Eye (tissue), 1 donor: ENCODE data around the gene SMC5.
A peak's percentile ranks its signal among the peaks of the same experiment; 100 is the strongest.
"Not testable (repeated sequence)": the region's sequence is repeated elsewhere in the genome, so short reads cannot be mapped to it uniquely, and the experiment has no call there.

Source experiments
- DNase-seq: peaks from one replicate; pipeline ENCODE4 v3.0.0-alpha.2; 2015

SMC5 gene

DNA sequence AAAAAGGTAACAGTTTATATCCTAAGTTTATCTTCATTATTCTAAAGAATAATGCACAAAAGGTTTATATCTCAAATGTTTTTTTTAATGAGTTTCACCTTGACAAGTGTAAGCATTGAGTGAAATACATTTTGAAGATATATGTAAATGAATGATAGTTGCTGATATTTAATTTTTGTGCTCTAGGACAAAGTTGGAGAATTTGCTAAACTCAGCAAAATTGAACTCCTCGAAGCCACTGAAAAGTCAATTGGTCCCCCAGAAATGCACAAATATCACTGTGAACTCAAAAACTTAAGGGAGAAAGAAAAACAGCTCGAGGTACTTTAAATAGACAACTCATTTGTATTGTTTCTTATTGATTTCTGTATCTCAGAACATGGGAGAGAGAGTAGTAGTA is 19.5 kb downstream of the SMC5 start:
- no peak for DNase-seq

DNA sequence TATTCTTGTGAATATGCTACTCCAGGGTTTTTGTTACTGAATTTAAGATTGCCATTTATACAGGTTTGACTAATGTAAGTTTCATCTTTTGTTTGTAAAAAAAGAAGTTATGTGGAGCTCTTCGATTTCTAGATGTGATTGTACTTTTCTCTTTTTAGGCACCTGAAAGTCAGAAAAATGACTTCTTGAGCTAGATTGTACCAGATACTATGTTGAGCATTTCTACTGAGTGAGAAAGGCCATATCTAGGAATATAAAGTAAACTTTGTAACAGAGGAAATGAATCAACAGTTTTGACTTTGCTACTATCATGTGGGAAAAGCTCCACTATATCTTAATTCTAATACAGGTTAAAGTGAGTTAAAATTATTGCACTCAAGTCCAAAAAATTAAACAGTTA is 25.1 kb downstream of the SMC5 start:
- DNase-seq, result no peak

DNA sequence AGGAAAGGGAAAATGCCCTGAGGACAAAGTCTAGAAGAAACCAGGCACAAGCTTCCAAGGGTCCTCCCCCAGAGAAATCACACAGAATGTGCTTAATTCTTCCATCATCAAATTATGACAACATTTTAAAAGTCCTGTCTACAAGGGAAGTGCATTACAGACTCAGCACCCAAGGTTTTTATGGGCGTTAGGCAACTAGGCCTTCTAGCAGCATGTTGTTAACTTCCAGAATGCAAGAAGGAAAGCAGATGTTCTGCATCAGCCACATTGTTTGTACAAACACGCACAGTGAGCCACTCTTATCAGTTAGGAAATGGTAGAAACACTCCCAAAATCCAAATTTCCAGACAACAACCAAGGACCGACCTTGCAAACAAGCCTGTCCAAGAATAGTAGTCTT is 26.5 kb downstream of the SMC5 start:
- DNase-seq, result no peak

DNA sequence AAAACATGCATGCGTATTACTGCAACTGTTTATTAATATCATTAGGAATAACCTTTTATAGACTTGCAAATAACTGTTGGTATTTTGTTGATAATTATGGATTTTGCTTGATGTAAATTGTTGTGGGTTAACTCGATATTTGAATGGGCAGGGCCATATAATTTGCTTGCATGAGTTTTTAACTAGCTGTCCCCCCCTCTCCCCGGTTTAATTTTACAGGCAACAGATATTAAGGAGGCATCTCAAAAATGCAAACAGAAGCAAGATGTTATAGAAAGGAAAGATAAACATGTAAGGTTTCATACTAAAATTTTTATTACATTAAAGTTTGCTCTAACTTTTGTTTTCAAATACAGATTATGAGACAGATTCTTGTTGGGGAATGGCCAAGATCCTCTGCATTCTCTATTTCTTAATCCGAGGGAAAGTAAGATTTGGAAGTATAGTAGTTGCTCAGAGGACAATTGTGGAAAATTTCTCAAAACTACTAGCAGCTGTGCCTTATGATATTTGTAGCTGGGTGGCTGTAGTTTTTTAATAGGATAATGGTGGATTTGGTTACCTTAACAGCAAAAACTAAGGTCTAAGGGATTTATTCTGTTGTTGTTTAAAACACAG is 27.3 kb downstream of the SMC5 start:
- DNase-seq, result no peak

DNA sequence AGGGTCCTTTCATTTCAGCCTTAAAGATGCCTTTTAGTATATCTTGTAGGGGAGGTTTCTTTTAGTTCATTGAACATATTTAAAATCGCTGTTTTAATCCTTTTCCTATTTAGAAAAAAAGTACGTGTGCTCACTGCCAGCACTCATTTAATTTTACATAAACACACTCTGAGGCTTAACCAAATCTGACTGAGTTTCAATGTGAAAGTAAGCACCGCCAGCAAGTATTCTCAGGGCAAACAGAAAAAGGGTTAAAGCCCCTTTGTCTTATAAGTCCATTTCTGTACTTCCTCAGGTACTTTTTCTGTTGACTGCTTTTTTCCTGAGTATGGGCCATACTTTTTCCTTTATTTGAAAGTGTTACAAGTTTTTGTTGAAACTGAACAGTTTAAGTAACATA is 31.8 kb downstream of the SMC5 start:
- DNase-seq, result no peak

DNA sequence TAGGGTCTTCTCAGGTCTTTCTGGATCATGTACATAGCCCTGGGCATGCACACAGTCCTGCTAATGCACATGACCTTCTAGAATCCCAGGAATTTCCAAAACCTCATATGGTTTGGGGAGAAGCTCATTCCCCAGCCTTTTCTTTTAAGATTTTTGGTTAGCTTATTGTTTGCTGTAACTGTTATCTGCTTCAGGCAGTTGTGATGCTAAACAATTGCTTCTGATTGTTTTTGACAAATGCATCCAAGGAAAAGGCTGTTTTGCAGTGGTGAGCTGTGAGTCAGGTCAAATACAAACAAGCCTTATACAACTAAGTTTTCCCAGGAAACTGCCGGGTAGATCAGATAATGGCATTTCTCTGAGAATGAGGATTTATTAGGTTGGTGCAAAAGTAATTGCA is 32.7 kb downstream of the SMC5 start:
- DNase-seq, result no peak

DNA sequence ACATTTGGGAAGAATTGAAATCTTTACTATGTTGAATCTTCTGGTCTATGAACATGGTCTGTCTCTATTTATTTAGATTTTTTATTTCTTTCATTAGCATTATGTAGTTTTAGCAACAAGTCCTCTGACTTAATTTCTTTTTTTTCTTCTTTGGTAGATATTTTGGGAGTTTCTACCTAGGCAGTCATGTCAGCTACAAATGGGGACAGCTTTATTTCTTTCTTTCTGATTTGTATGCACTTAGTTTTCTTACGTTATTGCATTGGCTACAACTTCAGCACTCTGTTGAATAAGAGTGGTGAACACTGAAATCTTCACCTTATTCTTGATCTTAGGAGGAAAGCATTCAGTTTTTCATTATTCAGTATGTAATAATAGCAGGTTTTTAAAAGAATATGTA is 33.5 kb downstream of the SMC5 start:
- DNase-seq, result no peak

DNA sequence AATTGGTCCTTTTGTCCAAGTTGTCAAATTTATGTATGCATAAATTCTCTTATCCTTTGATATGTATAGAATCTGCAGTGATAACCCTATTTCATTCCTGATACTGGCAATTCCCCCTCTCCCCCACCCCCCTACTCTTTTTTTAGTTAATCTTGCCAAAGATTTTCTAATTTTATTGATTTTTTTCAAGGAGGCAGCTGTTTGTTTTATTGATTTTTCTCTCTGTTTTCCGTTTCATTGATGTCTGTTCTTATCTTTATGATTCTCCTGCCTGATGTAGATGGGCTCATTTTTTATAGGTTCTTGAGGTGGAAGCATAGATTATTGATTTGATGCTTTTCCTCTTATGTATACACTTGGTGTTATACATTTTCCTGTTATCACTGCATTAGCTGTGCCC is 34.4 kb downstream of the SMC5 start:
- DNase-seq, result no peak

DNA sequence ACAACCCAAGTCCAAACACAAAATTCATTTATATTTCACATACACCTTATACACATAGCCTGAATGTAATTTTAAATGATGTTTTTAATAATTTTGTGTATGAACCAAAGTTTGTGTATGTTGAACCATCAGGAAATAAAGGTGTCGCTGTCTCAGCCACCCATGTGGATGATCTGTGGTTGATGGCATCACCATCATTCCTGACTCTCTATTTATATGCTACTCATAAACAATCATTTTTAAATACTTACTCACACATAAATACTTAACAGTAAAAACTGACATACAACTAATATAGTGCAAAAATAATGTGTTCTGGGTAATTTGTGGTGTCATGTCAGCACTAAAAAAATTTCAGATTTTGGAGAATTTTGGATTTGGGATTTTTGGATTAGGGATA is 38.4 kb downstream of the SMC5 start:
- DNase-seq, result no peak

DNA sequence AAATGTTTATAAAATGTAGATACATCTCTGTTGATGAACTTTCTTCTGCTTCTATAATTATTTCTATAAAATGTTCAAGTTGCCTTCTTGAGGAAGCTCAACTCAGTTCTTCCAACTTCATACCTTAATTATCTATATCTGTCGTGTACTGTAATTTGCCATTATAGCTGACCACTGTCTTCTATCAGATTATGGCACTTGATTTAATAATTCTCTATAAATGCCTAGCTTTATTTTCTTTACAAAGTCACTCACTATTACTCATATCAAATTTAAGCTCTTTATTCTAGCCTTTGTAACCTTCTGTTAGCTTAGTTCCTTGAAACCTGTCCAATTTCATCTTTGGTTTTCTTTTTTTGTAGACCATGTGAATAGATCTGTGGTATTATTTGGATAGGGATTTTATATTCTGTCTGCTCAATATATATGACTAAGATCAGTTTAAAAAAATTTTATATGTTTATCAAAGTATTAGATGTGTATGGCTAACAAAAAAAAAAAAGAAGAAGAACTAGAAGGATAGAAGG is 39.5 kb downstream of the SMC5 start:
- DNase-seq, result no peak

DNA sequence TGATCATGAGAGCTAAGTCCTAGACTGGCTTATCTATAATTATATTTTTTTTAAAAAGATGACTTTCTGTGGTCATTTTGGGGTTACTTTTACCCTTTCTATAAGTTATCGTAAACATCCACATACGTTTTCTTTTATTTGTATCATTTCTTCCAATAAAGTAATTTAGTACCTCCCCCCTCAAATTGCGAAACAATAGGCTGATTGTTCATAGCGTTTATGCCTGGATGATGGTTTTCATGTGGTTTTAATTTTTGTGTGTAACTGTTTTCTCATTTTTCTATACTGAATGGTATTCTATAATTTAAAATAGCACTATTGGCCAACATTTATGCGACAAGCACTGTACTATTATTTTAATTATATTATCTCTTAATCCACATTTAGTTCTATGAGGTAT is 44.5 kb downstream of the SMC5 start:
- DNase-seq, result peak; percentile 13

DNA sequence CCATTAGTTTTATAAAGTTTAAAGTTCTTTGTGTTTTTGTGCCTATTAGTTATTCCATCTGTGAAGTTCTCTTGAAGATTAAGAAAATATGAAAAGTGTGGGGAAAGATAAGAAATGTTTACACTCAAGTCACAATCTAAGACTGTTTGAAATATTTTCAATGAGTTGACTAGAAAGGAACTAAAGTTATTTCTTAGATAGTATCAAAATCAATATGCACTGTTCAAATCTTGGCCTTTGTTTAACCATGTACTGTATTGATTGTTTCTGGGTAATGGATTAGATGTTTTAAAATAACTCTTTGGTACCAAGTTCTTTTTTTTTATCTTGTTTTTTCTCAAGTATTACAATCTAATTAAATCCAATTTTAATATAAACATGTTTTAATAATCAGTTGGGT is 46.0 kb downstream of the SMC5 start:
- no peak for DNase-seq

DNA sequence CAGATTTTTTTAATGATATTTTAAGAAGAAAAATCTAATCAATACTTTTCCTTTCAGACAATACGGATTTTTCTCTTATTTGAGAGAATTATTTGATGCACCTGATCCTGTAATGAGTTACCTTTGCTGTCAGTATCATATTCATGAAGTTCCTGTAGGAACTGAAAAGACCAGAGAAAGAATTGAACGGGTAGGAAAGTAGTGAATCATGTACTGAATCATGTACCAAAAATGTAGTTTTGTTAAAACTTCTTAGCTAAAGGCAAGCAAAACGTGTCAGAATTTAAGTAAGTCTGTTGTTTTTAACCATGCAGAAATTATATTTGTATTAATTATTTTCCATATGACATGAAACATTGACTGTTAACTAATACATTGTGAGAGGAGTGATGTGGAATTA is 56.6 kb downstream of the SMC5 start:
- no peak for DNase-seq

DNA sequence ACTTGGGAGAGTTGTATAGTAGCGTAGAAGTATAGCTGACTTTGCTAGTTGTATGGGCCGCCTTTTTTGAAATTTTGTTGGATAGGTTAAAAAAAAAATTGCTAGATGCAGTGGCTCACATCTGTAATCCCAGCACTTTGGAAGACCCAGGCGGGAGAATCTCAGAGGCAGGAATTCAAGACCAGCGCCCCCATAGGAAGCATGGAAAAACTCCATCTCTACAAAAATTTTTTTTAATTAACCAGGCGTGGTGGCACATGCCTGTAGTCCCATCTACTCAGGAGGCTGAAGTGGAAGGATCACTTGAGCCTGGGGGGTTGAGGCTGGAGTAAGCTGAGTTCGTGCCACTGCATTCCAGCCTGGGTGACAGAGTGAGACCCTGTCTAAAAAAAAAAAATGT is 59.2 kb downstream of the SMC5 start:
- no peak for DNase-seq

DNA sequence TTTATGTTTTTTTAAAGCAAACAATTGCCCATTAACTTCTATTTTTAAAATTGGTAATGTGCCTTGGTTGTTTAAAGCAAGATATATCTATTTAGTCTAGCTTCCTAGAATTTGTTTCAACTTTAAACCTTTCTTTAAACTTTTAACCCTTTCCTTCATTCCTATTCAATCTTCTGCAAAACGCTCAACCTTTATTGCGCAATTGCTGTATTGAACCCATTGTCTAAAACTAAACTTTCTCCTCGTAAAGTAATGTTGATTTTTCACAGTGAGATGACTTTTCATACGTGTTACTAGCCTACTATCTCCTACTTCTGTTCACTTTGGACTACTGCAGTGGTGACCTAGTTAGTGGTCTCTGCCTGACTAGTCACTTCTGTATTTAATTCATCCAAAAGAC is 63.3 kb downstream of the SMC5 start:
- DNase-seq, result no peak

DNA sequence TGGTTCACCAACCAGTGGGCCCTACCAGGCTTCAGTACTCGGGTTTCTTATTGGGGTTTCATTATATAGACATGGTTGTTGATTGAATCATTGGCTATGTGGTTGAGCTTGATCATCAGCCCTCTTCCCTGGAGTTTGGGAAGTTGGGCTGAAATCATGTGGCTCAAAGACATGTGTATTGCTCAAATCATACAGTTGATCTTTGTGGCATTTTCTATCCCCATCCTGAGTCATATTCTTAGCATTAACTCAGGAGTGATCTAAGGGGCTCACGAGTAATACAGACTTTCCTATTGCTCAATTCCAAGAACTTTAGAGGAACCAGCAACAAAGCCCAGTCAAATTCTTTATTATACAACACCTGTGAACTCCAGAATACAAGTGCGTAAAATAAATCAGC is 66.2 kb downstream of the SMC5 start:
- no peak for DNase-seq

DNA sequence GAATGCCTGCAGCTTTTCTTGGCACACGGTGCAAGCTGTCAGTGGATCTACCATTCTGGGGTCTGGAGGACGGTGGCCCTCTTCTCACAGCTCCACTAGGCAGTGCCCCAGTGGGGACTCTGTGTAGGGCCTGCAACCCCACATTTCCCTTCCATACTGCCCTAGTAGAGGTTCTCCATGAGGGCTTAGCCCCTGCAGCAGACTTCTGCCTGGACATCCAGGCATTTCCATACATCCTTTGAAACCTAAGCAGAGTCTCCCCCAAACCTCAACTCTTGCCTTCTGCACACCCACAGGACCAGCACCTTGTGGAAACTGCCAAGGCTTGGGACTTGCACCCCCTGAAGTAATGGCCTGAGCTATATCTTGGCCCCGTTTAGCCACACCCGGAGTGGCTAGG is 69.8 kb downstream of the SMC5 start:
- not testable (repeated sequence) for DNase-seq

DNA sequence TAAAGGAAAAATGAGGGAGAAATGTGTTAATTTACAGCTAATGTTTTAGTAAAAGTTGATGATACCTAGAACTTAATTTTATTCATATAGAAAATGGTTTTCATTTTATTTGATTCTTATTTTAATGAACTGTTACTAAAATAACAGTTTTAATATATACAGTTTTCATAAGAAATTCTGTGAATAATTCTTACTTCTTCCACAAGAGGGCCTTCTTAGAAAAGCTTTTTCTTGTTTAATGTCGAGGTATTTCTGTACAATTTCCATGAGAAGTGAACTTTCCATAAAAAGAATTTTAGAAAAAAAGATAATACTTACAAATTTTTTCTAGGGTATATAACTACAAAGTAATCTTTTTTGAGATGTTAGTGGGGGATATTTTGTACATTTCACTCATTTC is 81.8 kb downstream of the SMC5 start:
- peak; percentile 61 for DNase-seq

DNA sequence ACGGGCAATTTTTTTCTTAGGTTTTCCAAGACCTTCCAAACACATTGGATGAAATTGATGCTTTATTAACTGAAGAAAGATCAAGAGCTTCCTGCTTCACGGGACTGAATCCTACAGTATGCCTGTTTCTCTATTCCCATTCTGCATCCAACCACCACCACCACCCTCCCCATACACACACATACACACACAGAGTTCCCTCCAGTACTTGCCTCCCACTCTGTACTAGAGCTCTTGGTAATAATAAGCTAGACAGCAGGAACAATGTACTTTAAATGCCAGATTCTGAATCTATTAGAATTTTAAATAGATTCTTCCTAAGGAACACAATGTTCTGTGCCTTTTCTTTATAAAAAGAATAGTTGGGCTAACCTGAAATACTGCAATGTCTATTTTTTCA is 88.3 kb downstream of the SMC5 start:
- DNase-seq, result no peak

DNA sequence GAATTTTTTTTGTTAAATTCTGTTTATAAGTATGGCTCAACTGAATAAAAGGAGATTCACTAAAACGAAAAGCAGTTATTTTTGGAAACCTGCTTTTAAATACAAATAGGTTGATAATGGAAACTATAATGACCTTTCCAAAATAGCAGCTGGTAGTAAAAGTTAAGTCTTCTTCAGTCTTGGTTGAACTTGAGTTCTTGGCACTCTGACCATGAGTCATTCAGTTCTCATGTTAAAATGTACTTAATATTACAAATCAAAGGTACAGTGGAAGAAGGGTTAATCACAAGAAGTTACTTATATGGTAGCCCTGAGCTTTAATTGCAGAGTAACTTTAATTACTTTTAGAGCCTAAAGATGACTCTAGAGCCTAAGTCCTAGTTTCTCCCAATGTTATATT is 93.6 kb downstream of the SMC5 start:
- DNase-seq, result no peak

DNA sequence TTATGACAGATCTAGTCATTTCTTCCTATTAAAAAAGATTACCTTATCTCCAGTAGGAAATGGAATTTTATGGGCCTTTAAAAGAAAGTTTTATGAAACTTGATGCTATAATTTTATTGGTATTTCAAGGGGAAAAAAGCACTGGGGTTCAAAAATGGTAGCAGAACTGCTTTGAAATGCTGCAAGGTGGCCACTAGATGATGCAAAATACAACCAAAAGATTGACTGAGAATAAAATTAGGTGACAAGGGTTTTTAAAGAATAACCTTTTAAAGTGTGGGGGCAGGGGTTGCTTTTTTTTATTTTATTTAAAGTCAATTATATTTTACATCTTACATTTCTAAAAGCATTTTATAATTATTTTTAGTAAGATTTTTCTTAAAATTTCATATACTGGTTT is 94.0 kb downstream of the SMC5 start:
- DNase-seq, result no peak

DNA sequence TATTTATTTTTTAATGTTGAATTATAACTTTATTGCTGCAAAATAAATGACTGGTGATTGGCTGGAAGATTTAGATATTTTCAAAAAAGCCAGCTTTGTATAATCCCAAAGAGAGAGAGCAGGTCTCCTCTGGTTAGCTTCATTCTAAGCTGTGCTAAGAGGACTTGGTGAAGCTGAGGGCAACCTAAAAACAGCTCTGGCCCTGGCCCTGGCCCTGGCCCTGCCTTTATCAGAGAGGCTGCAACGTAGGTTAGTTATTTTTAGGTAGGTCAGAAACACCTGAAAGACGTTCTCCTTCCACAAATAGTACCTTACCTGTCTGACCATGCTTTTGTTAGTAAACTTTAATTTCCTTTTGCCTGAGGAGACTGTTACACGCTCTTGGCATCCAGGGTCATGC is 97.0 kb downstream of the SMC5 start:
- no peak for DNase-seq

DNA sequence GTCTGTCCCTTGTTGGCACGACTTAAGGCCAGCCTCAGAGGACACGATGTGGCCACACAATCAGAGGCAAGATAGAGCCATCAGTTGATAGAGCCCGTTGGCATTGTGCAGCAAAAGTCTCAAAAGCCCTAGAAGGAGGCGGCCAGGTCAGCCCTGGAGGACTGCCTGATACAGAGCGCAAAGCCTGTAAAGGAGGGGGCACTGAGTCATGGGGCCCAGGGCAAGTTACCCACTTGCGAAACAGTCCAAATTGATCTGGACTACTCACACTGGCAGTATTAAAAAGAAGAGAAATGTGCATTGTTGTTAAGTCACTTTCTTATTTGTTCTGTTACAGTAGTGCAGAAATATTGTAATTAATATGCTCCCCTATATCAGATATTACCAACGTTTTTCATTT is 104.2 kb downstream of the SMC5 start:
- DNase-seq, result no peak

DNA sequence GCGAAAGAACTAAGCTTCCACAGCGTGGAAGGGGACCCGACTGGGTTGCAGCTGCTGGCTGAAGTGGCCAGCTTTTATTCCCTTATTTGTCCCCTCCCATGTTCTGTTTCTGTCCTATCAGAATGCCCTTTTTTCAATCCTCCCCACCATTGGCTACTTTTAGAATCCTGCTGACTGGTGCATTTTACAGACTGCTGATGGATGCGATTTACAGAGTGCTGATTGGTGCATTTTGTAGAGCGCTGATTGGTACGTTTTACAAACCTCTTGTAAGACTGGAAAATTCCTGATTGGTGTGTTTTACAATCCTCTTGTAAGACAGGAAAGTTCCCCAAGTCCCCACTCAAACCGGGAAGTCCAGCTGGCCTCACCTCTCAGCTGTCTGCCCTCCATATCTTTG is 105.0 kb downstream of the SMC5 start:
- DNase-seq, result no peak

DNA sequence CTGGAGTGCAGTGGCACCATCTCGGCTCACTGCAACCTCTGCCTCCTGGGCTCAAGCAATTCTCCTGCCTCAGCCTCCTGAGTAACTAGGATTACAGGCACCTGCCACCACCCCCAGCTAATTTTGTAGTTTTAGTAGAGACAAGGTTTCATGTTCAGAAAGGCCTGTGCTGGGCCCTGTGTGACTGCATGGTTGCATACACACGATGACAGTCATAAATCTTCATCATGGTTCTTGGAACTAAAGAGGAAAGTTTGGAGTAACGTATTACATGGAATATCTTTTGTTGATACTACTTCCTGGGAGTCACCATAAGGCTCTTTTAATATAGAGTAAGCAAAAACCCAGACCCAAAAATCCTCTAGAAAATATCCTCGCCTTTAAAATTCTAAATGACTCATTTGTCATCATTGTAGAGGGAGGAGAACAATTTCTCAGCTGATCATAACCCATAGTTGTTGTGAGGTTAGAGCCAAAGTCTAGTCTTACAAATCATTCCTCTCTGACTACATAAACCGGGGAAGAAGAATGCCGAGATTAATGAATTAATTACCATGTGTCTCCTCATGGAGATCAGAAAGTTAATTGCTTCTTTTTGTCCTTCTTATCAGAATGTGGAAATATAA is 108.6 kb downstream of the SMC5 start:
- no peak for DNase-seq
